Ovary (tissue), 3 donors: Measurements from ENCODE around the gene FSD1.

ENCODE experiments used
- CTCF ChIP-seq, 3 donors: fragments of 450-650 bp in 2 of 3; fragments of 200-600 bp in 1 of 3; IDR thresholded peaks; one replicate each; pipeline versions ENCODE4 v1.5.1 to v1.8.0; 2016 to 2022; ENCODE audit warnings: antibody characterized with exemption in 3 of 3, mild to moderate bottlenecking in 1 of 3
- EP300 ChIP-seq: sonication (generic); formaldehyde crosslinking; IDR thresholded peaks from one replicate; pipeline ENCODE4 v1.6.1; 2017; ENCODE audit warnings: antibody characterized with exemption
- POLR2A ChIP-seq: fragments of 450-650 bp; IDR thresholded peaks from one replicate; pipeline ENCODE4 v1.6.1; 2017; ENCODE audit warnings: antibody characterized with exemption, mild to moderate bottlenecking, moderate library complexity
- donor health status: DM: no; HTN: no; CAD: no.

GRCh38 chr19:4322942-4323665, 18.7 kb downstream of the FSD1 start:
- no peak for TF ChIP-seq CTCF (IDR thresholded peaks at IDR 0.05)
- TF ChIP-seq EP300: no peak
- TF ChIP-seq POLR2A: no peak
